ENCODE results near the gene ZDHHC6.

DNA sequence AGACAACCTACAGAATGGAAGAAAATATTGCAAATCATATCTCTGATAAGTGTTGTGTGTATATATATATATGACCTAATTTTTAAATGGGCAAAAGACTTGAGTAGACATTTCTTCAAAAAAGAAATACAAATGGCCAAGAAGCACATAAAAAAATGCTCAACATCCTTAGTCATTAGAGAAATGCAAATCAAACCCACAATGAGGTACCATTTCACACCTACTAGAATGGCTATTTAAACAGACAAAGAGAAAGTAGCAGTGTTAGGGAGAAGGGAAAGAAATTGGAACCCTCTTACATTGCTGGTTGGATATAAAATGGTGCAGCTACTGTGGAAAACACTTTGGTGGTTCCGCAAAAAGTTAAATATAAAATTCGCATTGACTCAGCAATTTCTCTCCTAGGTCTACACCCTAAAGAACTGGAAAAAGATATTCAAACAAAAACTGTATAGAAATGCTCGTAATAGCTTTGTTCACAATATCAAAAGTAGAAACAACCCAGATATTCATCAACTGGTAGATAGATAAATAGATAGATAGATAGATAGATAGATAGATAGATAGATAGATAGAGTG is 56.5 kb downstream of the ZDHHC6 start:
- no peak for TF ChIP-seq TARDBP (IDR thresholded peaks at IDR 0.05)
- no peak for TF ChIP-seq ELF4 (IDR thresholded peaks at IDR 0.05)
- no peak for TF ChIP-seq FOXM1 (IDR thresholded peaks at IDR 0.05; ENCODE audit: borderline replicate concordance)
- TF ChIP-seq FOXK2 (IDR thresholded peaks at IDR 0.05) = no peak
- no peak for TF ChIP-seq LEF1 (IDR thresholded peaks at IDR 0.05; ENCODE audit: borderline replicate concordance)

All from HEK293T (cell line).